Activated CD4-positive, alpha-beta T cell treated with anti-CD3 and anti-CD28 coated beads for 24 hours (primary cell): ENCODE measurements around the gene TIMM44.

Experiments
- DNase-seq, 2 donors: peaks; one replicate each; pipeline ENCODE4 v3.0.0-alpha.2; 2020; ENCODE audit warnings: low read depth in 2 of 2

The TIMM44 gene, protein sequence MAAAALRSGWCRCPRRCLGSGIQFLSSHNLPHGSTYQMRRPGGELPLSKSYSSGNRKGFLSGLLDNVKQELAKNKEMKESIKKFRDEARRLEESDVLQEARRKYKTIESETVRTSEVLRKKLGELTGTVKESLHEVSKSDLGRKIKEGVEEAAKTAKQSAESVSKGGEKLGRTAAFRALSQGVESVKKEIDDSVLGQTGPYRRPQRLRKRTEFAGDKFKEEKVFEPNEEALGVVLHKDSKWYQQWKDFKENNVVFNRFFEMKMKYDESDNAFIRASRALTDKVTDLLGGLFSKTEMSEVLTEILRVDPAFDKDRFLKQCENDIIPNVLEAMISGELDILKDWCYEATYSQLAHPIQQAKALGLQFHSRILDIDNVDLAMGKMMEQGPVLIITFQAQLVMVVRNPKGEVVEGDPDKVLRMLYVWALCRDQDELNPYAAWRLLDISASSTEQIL

DNA sequence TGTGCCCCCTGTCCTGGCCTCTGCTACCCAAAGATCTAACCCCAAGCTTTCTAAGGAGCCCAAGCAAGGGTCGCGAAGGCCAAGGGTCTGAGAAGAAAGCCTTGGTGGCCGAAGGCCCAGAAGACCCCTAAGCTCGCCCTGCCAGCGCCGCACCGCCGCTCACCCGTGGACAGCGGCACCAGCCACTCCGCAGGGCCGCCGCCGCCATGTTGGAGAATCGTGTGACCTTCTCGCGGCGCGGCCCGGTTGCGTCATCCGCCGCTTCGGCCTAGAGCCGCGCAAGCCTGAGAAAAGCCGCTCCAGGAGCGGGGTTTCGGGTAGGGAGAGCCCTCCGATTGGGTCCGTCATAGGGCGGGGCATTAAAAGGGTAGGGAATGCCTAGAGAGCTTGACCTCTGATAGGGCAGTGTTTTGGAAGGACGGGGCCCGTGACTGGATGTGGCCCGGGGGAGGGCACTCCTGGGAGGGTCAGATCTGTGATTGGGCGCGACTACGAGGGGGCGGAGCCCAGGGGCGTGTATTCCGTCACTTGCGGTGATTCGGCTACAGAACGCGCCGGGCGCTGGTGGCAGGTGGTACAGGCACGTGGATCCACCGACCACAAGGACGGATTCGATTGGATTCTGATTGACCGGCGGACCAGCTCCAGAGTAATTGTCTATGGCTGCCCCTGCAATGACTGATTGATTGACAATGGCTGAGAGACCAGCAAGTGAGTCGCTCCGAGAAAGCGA, at the start of gene TIMM44:
Gene TIMM44 (minus strand): TSS at position 223 of the 733 bp plus-strand sequence. CDS start 15 bp downstream, at position 208.
- peak; percentile 96 to 97 for DNase-seq

DNA sequence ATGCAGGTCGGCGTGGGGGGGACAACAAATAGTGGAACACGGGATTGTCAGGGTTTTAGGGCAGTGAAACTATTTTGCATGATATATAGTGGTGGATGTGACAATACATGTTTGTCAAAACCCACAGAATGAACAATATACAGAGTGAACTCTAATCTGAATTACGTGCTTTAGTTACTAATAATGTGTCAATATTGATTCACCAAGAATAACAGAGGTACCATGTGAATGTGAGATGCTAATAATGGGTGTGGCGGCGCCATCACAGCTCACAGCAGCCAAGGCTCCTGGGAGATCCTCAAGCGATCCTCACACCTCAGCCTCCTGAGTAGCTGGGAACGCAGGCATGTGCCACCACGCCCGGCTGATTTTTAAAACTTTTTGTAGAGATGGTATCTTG, 49.1 kb upstream of the TIMM44 start:
- DNase-seq, result no peak

GRCh38 chr19:7989071-7989575, 45.7 kb upstream of the TIMM44 start:
- DNase-seq, result no peak

GRCh38 chr19:7988307-7988706, 44.8 kb upstream of the TIMM44 start:
- DNase-seq, result no peak

DNA sequence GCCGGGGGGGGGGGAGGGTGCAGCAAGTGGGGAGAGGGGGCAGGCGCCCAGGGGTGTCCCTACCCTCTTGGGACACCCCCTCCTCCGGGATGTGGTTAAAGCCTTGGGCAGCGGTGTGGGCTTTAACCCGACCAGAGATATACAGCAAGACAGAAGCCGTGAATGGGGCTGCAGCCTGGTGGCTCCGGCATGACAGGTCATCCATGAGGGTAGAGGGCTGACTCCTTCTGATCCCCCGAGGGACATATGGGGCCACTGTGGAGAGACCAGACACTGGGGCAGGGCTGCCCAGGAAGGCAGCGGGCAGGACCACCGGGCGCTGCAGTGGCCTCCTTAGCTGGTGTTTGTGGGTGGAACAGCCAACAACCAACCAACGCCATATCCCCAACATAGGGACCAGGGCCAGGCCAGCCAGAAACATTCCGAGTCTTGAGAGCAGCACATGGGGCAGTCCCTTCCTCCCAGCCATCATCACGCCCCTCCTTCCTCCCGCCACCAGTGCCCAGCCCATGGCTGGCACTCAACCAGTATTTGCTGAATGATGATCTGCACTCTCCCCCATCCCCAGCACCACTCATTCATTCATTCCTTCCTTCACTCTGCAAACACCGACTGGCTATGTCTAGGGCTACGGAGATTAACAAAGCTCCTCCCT, 43.8 kb upstream of the TIMM44 start:
- DNase-seq, result no peak

GRCh38 chr19:7986321-7987113, 43.1 kb upstream of the TIMM44 start:
- no peak for DNase-seq

DNA sequence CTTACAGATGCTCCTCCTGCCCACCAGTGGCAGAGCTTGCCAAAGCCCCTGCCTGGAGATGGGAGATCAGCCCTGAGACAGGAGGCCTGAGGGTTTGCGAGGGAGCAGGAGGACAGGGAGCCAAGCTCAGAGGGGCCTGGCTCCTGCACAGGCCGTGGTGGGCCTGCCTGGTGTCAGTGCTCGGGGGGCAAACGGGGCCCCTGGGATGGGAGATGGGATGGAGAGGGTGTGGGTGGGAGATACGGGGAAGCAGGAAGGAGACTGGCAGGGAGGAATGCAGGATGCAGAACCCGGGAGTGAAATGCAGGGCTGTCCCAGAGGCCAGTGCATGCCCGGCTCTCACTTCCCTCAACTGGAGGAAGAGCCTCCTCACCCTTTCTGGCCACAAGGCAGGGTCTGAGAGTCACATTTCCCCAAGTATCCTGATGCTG, 42.0 kb upstream of the TIMM44 start:
- no peak for DNase-seq

- DNase-seq, result no peak
Measured at GRCh38 chr19:7983995-7984837, 40.8 kb upstream of the TIMM44 start.

DNA sequence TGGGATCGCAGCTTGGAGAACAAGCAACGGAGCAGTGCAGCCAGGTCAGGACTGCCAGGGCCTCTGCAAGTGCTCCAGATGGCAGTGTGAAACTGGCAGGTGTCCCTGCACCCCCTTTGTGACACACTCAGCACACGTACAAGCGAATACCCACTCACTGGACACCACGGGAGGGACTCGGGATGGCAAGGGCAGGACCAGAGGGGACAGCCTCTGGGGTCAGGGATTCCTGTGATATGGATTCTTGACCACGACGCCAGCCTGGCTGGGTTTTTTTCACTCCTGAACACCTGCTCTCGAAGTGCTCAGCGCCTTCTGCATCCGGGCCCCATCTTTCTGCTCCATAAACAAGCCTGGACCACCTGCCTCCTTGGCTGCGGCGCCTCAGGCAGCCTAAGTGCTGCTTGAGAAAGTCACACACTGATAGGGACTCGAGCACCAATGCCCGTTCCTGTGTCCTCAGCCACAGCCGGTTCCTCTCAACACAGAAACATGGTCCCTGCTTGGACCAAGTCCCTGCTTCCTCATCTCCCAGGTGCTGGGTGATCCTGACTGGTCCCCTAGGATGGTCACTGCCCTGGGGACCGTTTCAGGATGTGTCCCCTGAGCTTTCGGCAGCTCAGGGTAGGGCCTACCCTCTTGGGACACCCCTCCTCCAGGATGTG, 40.0 kb upstream of the TIMM44 start:
- no peak for DNase-seq

DNA sequence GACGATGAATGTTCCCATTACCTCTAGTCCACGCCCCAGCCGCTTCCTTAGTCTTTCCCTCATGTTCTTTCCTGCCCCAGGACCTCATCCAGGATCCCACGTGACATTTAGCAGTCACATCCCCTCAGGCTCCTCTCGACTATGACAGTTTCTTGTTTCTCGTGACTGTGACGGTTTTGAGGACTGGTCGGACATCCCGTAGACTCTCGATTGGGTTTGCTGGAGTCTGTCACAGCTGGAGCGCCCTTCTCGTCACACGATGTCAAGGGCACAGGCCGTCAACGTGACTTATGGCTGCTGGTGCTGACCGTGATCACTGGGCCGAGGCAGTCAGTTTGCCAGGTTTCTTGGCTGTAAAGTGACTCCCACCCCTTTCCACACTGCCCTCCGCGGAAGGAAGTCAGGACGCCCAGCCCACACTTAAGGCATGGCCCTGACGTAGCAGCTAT, 39.2 kb upstream of the TIMM44 start:
- no peak for DNase-seq

DNA sequence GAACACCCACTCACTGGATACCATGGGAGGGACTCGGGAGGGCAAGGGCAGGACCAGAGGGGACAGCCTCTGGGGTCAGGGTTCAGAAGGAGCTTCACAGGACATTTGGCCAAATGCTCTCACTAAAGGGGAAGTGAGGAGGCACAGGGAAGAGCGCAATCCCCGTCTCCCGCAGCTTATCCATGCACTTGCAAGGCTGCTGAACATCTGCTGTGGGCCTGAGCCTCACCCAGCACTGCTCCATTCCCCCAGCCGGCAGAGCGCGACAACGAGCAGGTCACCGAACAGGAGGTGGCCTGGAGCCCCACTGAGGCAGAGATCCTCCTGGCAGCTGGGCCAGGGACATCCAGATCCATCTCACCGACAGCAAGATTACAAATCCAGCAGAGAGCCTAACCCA, 38.6 kb upstream of the TIMM44 start:
- DNase-seq, result no peak

GRCh38 chr19:7981661-7982060, 38.2 kb upstream of the TIMM44 start:
- no peak for DNase-seq

DNA sequence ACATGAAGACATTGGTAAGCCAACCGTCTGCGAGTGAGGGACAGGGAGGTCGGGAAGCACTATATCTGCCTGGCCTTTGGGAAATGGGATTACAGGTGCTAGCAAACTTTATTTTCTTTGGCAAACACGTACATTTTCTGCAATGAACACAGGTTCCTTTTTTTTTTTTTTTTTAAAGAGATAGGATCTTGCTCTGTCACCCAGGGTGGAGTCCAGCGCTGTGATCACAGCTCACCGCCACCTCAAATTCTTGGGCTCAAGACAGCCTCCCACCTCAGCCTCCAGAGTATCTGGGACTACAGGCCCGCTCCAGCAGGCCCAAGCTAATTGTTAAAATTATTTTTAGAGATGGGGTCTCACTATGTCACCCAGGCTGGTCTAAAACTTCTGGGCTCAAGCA, 37.7 kb upstream of the TIMM44 start:
- DNase-seq, result no peak

DNA sequence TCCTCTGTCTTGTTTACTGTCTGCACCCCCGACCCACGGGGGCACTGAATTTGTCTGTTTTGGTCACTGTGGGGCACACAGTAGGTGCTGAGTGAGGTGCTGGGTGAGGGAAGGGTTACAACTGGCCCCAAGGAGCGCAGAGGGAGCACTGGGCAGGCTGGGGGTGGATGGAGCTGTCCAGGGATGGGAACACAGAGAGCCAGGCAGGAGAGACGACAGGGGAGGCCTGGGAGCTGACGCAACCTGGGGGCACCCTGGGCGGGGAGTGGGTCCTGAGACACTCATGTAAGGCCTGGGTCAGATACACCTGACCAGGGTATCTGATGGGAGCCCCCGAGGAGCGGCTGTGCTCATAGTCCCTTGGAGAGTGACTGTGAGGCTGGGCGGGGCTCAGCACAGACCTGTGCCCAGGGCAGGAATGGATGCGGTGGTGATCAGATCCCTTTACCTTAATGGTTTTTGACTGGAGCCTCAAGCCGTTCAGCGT, 37.2 kb upstream of the TIMM44 start:
- no peak for DNase-seq

- DNase-seq, result no peak
Measured at GRCh38 chr19:7980168-7980567, 36.7 kb upstream of the TIMM44 start.

GRCh38 chr19:7979559-7979958, 36.1 kb upstream of the TIMM44 start:
- DNase-seq, result no peak

DNA sequence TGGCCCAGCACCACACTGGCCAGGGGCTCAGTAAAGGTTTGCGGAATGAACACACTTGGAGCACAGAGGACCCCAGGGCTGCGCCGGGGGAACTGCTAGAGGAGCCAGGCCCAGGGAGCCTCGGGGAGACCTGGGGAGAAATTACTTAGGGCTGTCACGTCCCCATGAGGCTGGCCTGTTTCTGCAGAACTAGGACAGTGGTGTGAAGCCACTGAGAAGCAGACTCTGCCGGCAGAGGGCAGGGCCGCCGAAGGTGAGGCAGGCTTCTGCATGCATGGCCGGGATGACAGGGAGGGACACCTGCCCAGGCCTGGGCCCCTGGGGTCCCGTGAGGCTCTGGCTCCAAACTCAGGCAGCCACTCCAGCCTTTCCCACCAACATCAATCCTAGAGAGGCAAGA, 35.5 kb upstream of the TIMM44 start:
- no peak for DNase-seq

GRCh38 chr19:7978179-7978825, 34.8 kb upstream of the TIMM44 start:
- DNase-seq, result no peak

GRCh38 chr19:7977723-7978040, 34.2 kb upstream of the TIMM44 start:
- no peak for DNase-seq
